Muscle of leg (tissue), 11 donors: ENCODE data around the gene FAM163B. TPM values are rescaled to one million over a fixed set of nuclear protein-coding genes. Genes with fewer than 3 reads are reported as not detected.

Experiments
- DNase-seq: peaks from one replicate; pipeline ENCODE4 v3.0.0; 2013
- H3K27ac ChIP-seq: one replicate; pipeline ENCODE4 v1.5.1; 2013; ENCODE audit warnings: mild to moderate bottlenecking, low read length, control low read depth
- H3K27me3 ChIP-seq: one replicate; pipeline ENCODE4 v1.6.1; 2013; ENCODE audit warnings: low read length; ENCODE audit not compliant: control insufficient read depth, insufficient read depth
- H3K36me3 ChIP-seq: one replicate; pipeline ENCODE4 v1.6.1; 2013; ENCODE audit warnings: low read length; ENCODE audit not compliant: control insufficient read depth, insufficient read depth
- H3K4me1 ChIP-seq: one replicate; pipeline ENCODE4 v1.6.1; 2013; ENCODE audit warnings: low read length; ENCODE audit not compliant: control insufficient read depth, insufficient read depth
- H3K4me3 ChIP-seq: one replicate; pipeline ENCODE4 v1.5.1; 2013; ENCODE audit warnings: low read length, control low read depth
- H3K9me3 ChIP-seq: replicated peaks from 2 replicates; pipeline ENCODE4 v1.6.1; 2013; ENCODE audit warnings: low read depth, low read length; ENCODE audit not compliant: control insufficient read depth
- WGBS: methylation state at CpG from one replicate; pipeline ENCODE4 v1.1.5; 2013; ENCODE audit warnings: missing lambda C conversion rate; ENCODE audit not compliant: insufficient coverage; 5-methylcytosine and 5-hydroxymethylcytosine counted together
- polyA plus RNA-seq, 8 donors: library from polyadenylated mRNA; unstranded; fragments of 120-200 nt; gene quantifications; one replicate each; pipeline versions ENCODE4 v1.2.1 to v1.2.3, GENCODE V29; 2013; ENCODE audit warnings: inconsistent platforms in 1 of 8, low replicate concordance in 1 of 8; ENCODE audit not compliant: insufficient read length in 8 of 8, insufficient read depth in 1 of 8
- total RNA-seq: library from RNA; stranded (reverse); fragments of 120-200 nt; gene quantifications from one replicate; pipeline ENCODE4 v1.2.4, GENCODE V29; 2013

FAM163B gene
- total and polyA plus RNA-seq, 9 donors = 0.13 to 0.36 (median 0.18) TPM; not detected in 6

GRCh38 chr9:133616643-133617405, 7.6 kb upstream of the FAM163B start:
- Histone ChIP-seq H3K4me1 (no peaks in the 10 kb centered on the region), H3K27me3 (peaks cover 79% of the 10 kb centered on the region), H3K36me3 (no peaks in the 10 kb centered on the region), H3K27ac (no peak overlapping the region), H3K9me3 (no peaks in the 10 kb centered on the region), H3K4me3 (no peak overlapping the region)
- WGBS = 70% methylated on average over 11 of the region's 13 CpGs
- no peak for DNase-seq

- WGBS = 69% methylated on average over 12 of the region's 13 CpGs
- H3K4me1 ChIP-seq = no peaks in the 10 kb centered on the region
- H3K36me3 ChIP-seq = no peaks in the 10 kb centered on the region
- H3K4me3 ChIP-seq = no peak overlapping the region
- no peak overlapping the region for H3K27ac ChIP-seq
- H3K27me3 ChIP-seq = peaks cover 74% of the 10 kb centered on the region
- H3K9me3 ChIP-seq = no peaks in the 10 kb centered on the region
- DNase-seq = no peak
Measured at GRCh38 chr9:133615606-133616188, 6.5 kb upstream of the FAM163B start.

GRCh38 chr9:133615186-133615585, 6.0 kb upstream of the FAM163B start:
- Histone ChIP-seq H3K4me1 (no peaks in the 10 kb centered on the region), H3K4me3 (no peak overlapping the region), H3K27me3 (peaks cover 76% of the 10 kb centered on the region), H3K36me3 (no peaks in the 10 kb centered on the region), H3K27ac (no peak overlapping the region), H3K9me3 (no peaks in the 10 kb centered on the region)
- WGBS = 34% methylated on average over 9 of the region's 16 CpGs
- DNase-seq = no peak

GRCh38 chr9:133614678-133615077, 5.5 kb upstream of the FAM163B start:
- Histone ChIP-seq H3K4me3 (no peak overlapping the region), H3K4me1 (no peaks in the 10 kb centered on the region), H3K36me3 (no peaks in the 10 kb centered on the region), H3K27ac (no peak overlapping the region), H3K9me3 (no peaks in the 10 kb centered on the region), H3K27me3 (peaks cover 78% of the 10 kb centered on the region)
- 52% methylated on average over 2 of the region's 5 CpGs for WGBS
- no peak for DNase-seq

- Histone ChIP-seq H3K4me3 (no peak overlapping the region), H3K27me3 (peaks cover 80% of the 10 kb centered on the region)
Measured at GRCh38 chr9:133614056-133614455, 4.9 kb upstream of the FAM163B start.

GRCh38 chr9:133613432-133613831, 4.2 kb upstream of the FAM163B start:
- Histone ChIP-seq H3K4me3 (no peak overlapping the region), H3K36me3 (no peaks in the 10 kb centered on the region), H3K4me1 (peaks cover 3% of the 10 kb centered on the region), H3K27ac (no peak overlapping the region), H3K27me3 (peaks cover 79% of the 10 kb centered on the region), H3K9me3 (no peaks in the 10 kb centered on the region)
- 83% methylated on average over 14 of the region's 16 CpGs for WGBS
- no peak for DNase-seq

More at GRCh38 chr9:133614056-133614455, 4.9 kb upstream of the FAM163B start:
- H3K9me3 ChIP-seq = no peaks in the 10 kb centered on the region
- peaks cover 3% of the 10 kb centered on the region for H3K4me1 ChIP-seq
- no peaks in the 10 kb centered on the region for H3K36me3 ChIP-seq
- no peak for DNase-seq
- H3K27ac ChIP-seq = no peak overlapping the region
- WGBS = 59% methylated on average over 6 of the region's 10 CpGs

- DNase-seq = no peak
- Histone ChIP-seq H3K27ac (no peak overlapping the region), H3K4me1 (peaks cover 3% of the 10 kb centered on the region), H3K9me3 (no peaks in the 10 kb centered on the region), H3K4me3 (no peak overlapping the region), H3K36me3 (no peaks in the 10 kb centered on the region), H3K27me3 (peaks cover 79% of the 10 kb centered on the region)
- 65% methylated on average over 8 of the region's 8 CpGs for WGBS
Measured at GRCh38 chr9:133612816-133613215, 3.6 kb upstream of the FAM163B start.

GRCh38 chr9:133612051-133612450, 2.9 kb upstream of the FAM163B start:
- no peaks in the 10 kb centered on the region for H3K36me3 ChIP-seq
- WGBS = 91% methylated on average over 8 of the region's 9 CpGs

GRCh38 chr9:133610845-133611244, 1.7 kb upstream of the FAM163B start:
- H3K4me3 ChIP-seq = no peak overlapping the region
- no peaks in the 10 kb centered on the region for H3K36me3 ChIP-seq
- no peak overlapping the region for H3K27ac ChIP-seq
- H3K4me1 ChIP-seq = peaks cover 12% of the 10 kb centered on the region
- DNase-seq = no peak
- no peaks in the 10 kb centered on the region for H3K9me3 ChIP-seq
- H3K27me3 ChIP-seq = peaks cover 80% of the 10 kb centered on the region
- 79% methylated on average over 5 of the region's 5 CpGs for WGBS

More at GRCh38 chr9:133612051-133612450, 2.9 kb upstream of the FAM163B start:
- no peaks in the 10 kb centered on the region for H3K9me3 ChIP-seq
- peaks cover 79% of the 10 kb centered on the region for H3K27me3 ChIP-seq
- no peak overlapping the region for H3K27ac ChIP-seq
- no peak overlapping the region for H3K4me3 ChIP-seq
- peaks cover 3% of the 10 kb centered on the region for H3K4me1 ChIP-seq
- no peak for DNase-seq

- no peaks in the 10 kb centered on the region for H3K36me3 ChIP-seq
- no peaks in the 10 kb centered on the region for H3K9me3 ChIP-seq
- no peak overlapping the region for H3K4me3 ChIP-seq
- H3K4me1 ChIP-seq = peaks cover 14% of the 10 kb centered on the region
- no peak for DNase-seq
- H3K27me3 ChIP-seq = peaks cover 74% of the 10 kb centered on the region
- no peak overlapping the region for H3K27ac ChIP-seq
- WGBS = 8% methylated on average over 41 of the region's 41 CpGs
Measured at GRCh38 chr9:133608889-133609288, 300 bp downstream of the FAM163B start.
